Natural killer cell treated with Interleukin-12 subunit alpha and Interleukin-12 subunit beta and Interleukin-15 and Interleukin-18, amount 100 ng/mL, for 72 hours (primary cell): ENCODE measurements around the gene CDO1. TPM values are rescaled to one million over a fixed set of nuclear protein-coding genes. Genes with fewer than 3 reads are reported as not detected.
"Not testable (repeated sequence)": the region's sequence is repeated elsewhere in the genome, so short reads cannot be mapped to it uniquely, and the experiment has no call there.

Experiments
- ATAC-seq, 2 donors: fragments of 150-1000 bp; cut with Tn5 transposase in 1 of 2; sonication (Bioruptor Pico), chemical (Tn5 transposase) in 1 of 2; 2 replicates each; pipeline ENCODE4 v1.10.0; 2021
- DNase-seq: peaks from one replicate; pipeline ENCODE4 v3.0.0; 2022; ENCODE audit warnings: low spot score
- H3K27ac Mint-ChIP-seq, 2 donors: 1 replicate in 1 of 2; 2 replicates in 1 of 2; pipeline ENCODE4 v1.8.0; 2022; ENCODE audit warnings: mixed read lengths in 2 of 2, mild to moderate bottlenecking in 1 of 2, moderate library complexity in 1 of 2
- H3K27me3 Mint-ChIP-seq, 2 donors: 1 replicate in 1 of 2; 2 replicates in 1 of 2; pipeline ENCODE4 v1.8.0; 2022; ENCODE audit warnings: mixed read lengths in 2 of 2
- H3K36me3 Mint-ChIP-seq: one replicate; pipeline ENCODE4 v1.8.0; 2022; ENCODE audit warnings: mixed read lengths
- H3K4me1 Mint-ChIP-seq, 2 donors: 1 replicate in 1 of 2; 2 replicates in 1 of 2; pipeline ENCODE4 v1.8.0; 2022; ENCODE audit warnings: low read depth in 2 of 2, mixed read lengths in 2 of 2, mild to moderate bottlenecking in 1 of 2
- H3K4me3 Mint-ChIP-seq: one replicate; pipeline ENCODE4 v1.8.0; 2022; ENCODE audit warnings: mixed read lengths
- H3K9me3 Mint-ChIP-seq: 2 replicates; pipeline ENCODE4 v1.8.0; 2022; ENCODE audit warnings: mixed read lengths
- total RNA-seq, 2 donors: library from RNA; stranded (reverse); gene quantifications; one replicate each; pipeline ENCODE4 v1.2.3, GENCODE V29; 2022

Gene CDO1
- total RNA-seq, 2 donors from 2014 or later = not detected

DNA sequence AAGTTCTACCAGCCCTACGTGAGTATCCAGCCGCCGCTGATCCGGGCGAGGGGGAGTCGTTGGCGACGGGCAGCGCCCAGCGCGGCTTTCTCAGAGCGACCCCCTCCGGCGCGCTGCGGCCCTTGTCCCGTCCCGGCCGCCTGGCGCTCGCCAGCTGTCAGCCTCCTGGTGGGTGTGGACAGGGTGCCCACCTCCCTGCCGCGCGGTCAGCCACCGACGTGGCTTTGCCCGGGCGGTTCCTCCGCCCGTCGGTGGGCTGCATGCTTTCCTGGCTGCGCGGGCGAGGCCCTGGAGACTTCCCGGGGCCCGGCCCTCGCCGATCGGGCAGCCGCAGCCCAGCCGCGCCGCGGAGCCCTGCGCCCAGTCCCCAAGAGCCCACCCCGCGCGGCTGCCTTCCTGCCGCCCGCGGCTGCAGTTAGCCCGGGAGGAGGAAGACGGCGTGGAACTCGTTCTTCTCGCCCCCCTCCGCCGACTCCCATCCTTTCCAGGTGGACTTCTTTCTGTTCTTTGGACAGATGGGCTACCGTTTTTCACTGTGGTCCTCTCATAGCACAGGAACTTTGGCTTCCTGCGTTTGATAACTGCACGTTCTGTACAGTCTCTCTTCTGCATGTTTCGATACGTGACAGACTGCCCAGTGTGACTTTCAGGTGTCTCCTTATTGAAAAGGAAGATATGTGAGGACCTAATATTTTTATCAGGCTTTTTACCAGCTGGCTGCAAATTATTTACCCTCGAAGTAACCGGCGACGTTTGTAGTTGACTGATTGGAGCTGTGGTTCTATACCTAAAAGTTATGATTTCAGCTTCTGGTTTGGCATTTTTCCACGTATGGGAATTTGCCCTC, 25.9 kb upstream of the CDO1 start:
- peak; percentile 52 to 69 for ATAC-seq
- Mint-ChIP-seq H3K27me3 (no peaks in the 10 kb centered on the region), H3K4me3 (peak overlapping the region; percentile 94), H3K36me3 (peaks cover 4% of the 10 kb centered on the region), H3K27ac (peak overlapping the region; percentile 90 to 99), H3K4me1 (peaks cover 40 to 49% of the 10 kb centered on the region in 2 donors), H3K9me3 (no peaks in the 10 kb centered on the region)
- DNase-seq = peak; percentile 73

DNA sequence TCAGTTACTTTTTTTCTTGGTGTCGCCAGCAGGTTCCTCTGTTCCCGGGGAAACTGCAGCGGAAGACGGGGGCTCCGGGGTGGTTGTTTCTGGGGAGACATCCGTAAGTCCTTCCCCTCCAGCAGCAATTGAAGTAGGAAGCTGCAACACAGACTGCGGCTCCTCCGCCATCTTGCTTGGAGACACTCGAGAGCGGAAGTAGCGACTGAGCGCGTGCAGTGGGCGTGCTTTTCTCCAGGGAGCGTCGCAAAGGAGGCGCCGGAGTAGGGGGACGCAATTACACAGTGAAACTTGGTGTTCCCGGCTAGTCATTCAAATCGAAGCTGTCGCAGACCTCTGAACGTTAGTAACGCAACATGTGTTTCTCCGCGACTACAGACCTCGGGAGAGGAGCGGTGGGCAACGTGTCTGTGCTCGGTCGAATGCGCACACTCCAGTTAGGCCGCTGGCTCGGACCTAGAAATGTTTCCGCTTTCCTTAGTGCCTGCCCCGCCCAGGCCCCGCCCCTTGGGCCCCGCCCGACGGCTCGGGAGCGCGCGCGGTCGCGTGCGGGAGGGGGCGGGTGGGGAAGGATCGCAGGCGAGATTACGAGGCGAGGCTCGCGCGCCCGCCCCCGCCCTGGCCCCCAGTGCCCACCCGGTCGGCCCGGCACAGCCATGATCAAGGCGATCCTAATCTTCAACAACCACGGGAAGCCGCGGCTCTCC, 25.1 kb upstream of the CDO1 start, which contains the start of the genes AP3S1 and ATG12:
AP3S1 (plus strand) TSS at position 554 of the 707 bp plus-strand sequence; CDS start at position 657, 103 bp downstream.
ATG12 (minus strand) TSS at position 184 of the 707 bp plus-strand sequence; CDS start at position 171, 13 bp downstream.
- Mint-ChIP-seq H3K9me3 (no peaks in the 10 kb centered on the region), H3K4me3 (peak within 1 kb of the TSS; percentile 94), H3K27ac (peak within 1 kb of the TSS; percentile 90 to 99), H3K27me3 (no peaks in the 10 kb centered on the region), H3K36me3 (peaks cover 9% of the 10 kb centered on the region), H3K4me1 (peaks cover 40 to 49% of the 10 kb centered on the region in 2 donors)
- DNase-seq (peak; percentile 92), ATAC-seq (peak; percentile 93)

- Mint-ChIP-seq H3K27ac (peak overlapping the region; percentile 90 to 99), H3K36me3 (peaks cover 14% of the 10 kb centered on the region), H3K27me3 (no peaks in the 10 kb centered on the region), H3K4me3 (peak overlapping the region; percentile 94), H3K9me3 (no peaks in the 10 kb centered on the region), H3K4me1 (peaks cover 42 to 49% of the 10 kb centered on the region in 2 donors)
- DNase-seq (no peak), ATAC-seq (no peak)
Measured at GRCh38 chr5:115840873-115841272, 24.4 kb upstream of the CDO1 start.

GRCh38 chr5:115838885-115839518, 22.5 kb upstream of the CDO1 start:
- no peak for DNase-seq
- ATAC-seq = peak in 1 of 2 donors; percentile 30
- Mint-ChIP-seq H3K4me3 (peak overlapping the region; percentile 94), H3K36me3 (peaks cover 28% of the 10 kb centered on the region), H3K27ac (peak overlapping the region; percentile 90 to 99), H3K4me1 (peaks cover 34 to 48% of the 10 kb centered on the region in 2 donors), H3K27me3 (no peaks in the 10 kb centered on the region), H3K9me3 (no peaks in the 10 kb centered on the region)

DNA sequence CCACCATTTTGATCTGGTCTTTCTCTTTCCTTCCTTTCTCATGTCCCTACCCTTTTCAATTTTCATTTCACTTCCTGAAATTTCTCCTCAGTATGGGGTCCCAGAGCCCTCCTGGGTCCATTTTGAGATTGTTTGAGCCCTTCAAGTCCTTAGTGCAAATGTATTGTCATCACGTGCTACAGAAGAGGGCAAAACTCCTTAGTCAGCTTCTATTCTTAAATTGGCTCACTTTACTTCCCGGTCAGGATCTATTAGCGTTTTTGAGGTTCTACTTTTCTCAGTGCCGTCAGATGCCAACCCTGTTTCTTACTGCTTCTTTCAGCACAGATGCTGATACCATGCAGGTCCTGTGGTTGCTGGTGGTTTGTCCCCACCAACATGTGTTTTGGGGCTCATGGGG, 19.0 kb upstream of the CDO1 start:
- Mint-ChIP-seq H3K36me3 (peaks cover 39% of the 10 kb centered on the region), H3K9me3 (no peaks in the 10 kb centered on the region), H3K27ac (no peak overlapping the region), H3K4me1 (peaks cover 31 to 38% of the 10 kb centered on the region in 2 donors), H3K4me3 (no peak overlapping the region), H3K27me3 (no peaks in the 10 kb centered on the region)
- ATAC-seq (no peak), DNase-seq (no peak)

GRCh38 chr5:115831163-115831768, 14.8 kb upstream of the CDO1 start:
- Mint-ChIP-seq H3K36me3 (peaks cover 49% of the 10 kb centered on the region), H3K27ac (no peak overlapping the region), H3K4me1 (peaks cover 11 to 16% of the 10 kb centered on the region in 2 donors), H3K4me3 (no peak overlapping the region), H3K9me3 (no peaks in the 10 kb centered on the region), H3K27me3 (no peaks in the 10 kb centered on the region)
- DNase-seq (peak; percentile 67), ATAC-seq (no peak)

DNA sequence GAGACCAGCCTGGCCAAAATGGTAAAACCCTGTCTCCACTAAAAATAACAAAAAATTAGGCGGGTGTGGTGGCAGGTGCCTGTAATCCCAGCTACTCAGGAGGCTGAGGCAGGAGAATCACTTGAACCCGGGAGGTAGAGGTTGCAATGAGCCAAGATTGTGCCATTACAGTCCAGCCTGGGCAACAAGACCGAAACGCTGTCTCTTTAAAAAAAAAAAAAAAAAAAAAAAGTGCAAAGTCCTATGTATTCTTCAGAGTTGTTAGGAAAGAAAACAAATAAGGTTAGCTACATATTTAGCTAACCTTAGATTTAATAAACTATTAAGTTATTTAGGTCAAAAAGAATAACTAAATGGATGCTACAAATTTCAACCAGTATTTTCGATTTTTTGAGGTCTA, 13.5 kb upstream of the CDO1 start:
- peaks cover 41% of the 10 kb centered on the region for H3K36me3 Mint-ChIP-seq
- ATAC-seq (no peak), DNase-seq (no peak)
- H3K27ac Mint-ChIP-seq = no peak overlapping the region
- peaks cover 7 to 9% of the 10 kb centered on the region in 2 donors for H3K4me1 Mint-ChIP-seq
- no peak overlapping the region for H3K4me3 Mint-ChIP-seq
- H3K9me3 Mint-ChIP-seq = peaks cover 6% of the 10 kb centered on the region
- no peaks in the 10 kb centered on the region for H3K27me3 Mint-ChIP-seq

- Mint-ChIP-seq H3K27me3 (peaks cover 9 to 10% of the 10 kb centered on the region in 2 donors), H3K4me1 (peaks cover under 1 to 5% of the 10 kb centered on the region in 2 donors), H3K4me3 (no peak overlapping the region), H3K36me3 (peaks cover 30% of the 10 kb centered on the region), H3K27ac (no peak overlapping the region), H3K9me3 (peaks cover 8% of the 10 kb centered on the region)
- DNase-seq (no peak), ATAC-seq (no peak)
Measured at GRCh38 chr5:115825948-115826347, 9.5 kb upstream of the CDO1 start.

- H3K4me1 Mint-ChIP-seq, DNase-seq, H3K4me3 Mint-ChIP-seq, H3K9me3 Mint-ChIP-seq, H3K27ac Mint-ChIP-seq, ATAC-seq: not testable (repeated sequence)
- peaks cover 17 to 20% of the 10 kb centered on the region in 2 donors for H3K27me3 Mint-ChIP-seq
- peaks cover 28% of the 10 kb centered on the region for H3K36me3 Mint-ChIP-seq
Measured at GRCh38 chr5:115824983-115825382, 8.5 kb upstream of the CDO1 start.

DNA sequence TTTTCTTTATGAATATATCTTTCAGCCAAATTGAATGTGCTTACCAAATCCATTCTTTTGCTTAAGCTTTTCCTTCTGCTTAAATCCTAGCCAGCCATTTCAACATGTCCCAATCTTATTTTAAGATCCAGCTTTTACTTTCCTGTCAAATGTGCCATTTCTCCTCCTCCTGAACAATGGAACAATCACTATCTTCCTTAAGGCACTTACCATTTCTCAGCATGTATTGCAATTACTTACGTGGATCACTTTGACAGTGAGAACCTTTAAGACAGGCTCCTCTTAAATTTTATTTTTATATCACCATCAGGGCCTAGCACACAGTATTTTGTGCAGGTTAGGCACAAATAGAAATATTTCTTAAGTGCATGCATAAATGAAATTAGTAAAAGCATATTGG, 4.4 kb upstream of the CDO1 start:
- no peak overlapping the region for H3K27ac Mint-ChIP-seq
- no peak for ATAC-seq
- no peak for DNase-seq
- H3K27me3 Mint-ChIP-seq = peaks cover 35 to 57% of the 10 kb centered on the region in 2 donors
- H3K4me3 Mint-ChIP-seq = no peak overlapping the region
- H3K9me3 Mint-ChIP-seq = peaks cover 8% of the 10 kb centered on the region
- H3K36me3 Mint-ChIP-seq = peaks cover 6% of the 10 kb centered on the region
- peaks cover 0 to 3% of the 10 kb centered on the region in 2 donors for H3K4me1 Mint-ChIP-seq

GRCh38 chr5:115818821-115819220, 2.4 kb upstream of the CDO1 start:
- Mint-ChIP-seq H3K4me1 (peaks cover 7 to 8% of the 10 kb centered on the region in 2 donors), H3K4me3 (no peak overlapping the region)

GRCh38 chr5:115817386-115817785, 927 bp upstream of the CDO1 start:
- Mint-ChIP-seq H3K4me3 (no peak overlapping the region), H3K4me1 (peaks cover 9 to 12% of the 10 kb centered on the region in 2 donors), H3K36me3 (peaks cover 5% of the 10 kb centered on the region), H3K27me3 (peaks cover 53 to 87% of the 10 kb centered on the region in 2 donors), H3K27ac (no peak overlapping the region), H3K9me3 (no peaks in the 10 kb centered on the region)
- no peak for DNase-seq
- ATAC-seq = no peak

More at GRCh38 chr5:115818821-115819220, 2.4 kb upstream of the CDO1 start:
- Mint-ChIP-seq H3K27ac (no peak overlapping the region), H3K36me3 (peaks cover 5% of the 10 kb centered on the region), H3K27me3 (peaks cover 50 to 76% of the 10 kb centered on the region in 2 donors), H3K9me3 (no peaks in the 10 kb centered on the region)
- ATAC-seq (no peak), DNase-seq (no peak)

GRCh38 chr5:115815693-115816225, 700 bp downstream of the CDO1 start:
- Mint-ChIP-seq H3K27ac (no peak overlapping the region), H3K4me3 (no peak overlapping the region), H3K36me3 (peaks cover 5% of the 10 kb centered on the region), H3K9me3 (no peaks in the 10 kb centered on the region), H3K27me3 (peaks cover 53 to 86% of the 10 kb centered on the region in 2 donors), H3K4me1 (peaks cover 9 to 12% of the 10 kb centered on the region in 2 donors)
- ATAC-seq (no peak), DNase-seq (no peak)
